Prostate gland (tissue), 2 donors: Measurements from ENCODE around the gene ADAMTS12. TPM values are rescaled to one million over a fixed set of nuclear protein-coding genes. Genes with fewer than 3 reads are reported as not detected.

Experiments used
- DNase-seq: peaks from one replicate; pipeline ENCODE4 v3.0.0-alpha.2; 2019; ENCODE audit warnings: low spot score
- H3K27ac ChIP-seq, 2 donors: fragments of 200-600 bp; sonication (generic); 2 replicates each; pipeline ENCODE4 v1.5.1; 2017 to 2019
- H3K27me3 ChIP-seq: fragments of 200-600 bp; sonication (generic); replicated peaks from 2 replicates; pipeline ENCODE4 v1.5.1; 2019; ENCODE audit not compliant: insufficient read depth
- H3K36me3 ChIP-seq, 2 donors: fragments of 200-600 bp; sonication (generic); 1 replicate in 1 of 2; 2 replicates in 1 of 2; pipeline versions ENCODE4 v1.5.1 to v1.8.1; 2017 to 2019
- H3K4me1 ChIP-seq: fragments of 200-600 bp; sonication (generic); replicated peaks from 2 replicates; pipeline ENCODE4 v1.5.1; 2019
- H3K4me3 ChIP-seq, 2 donors: fragments of 200-600 bp; sonication (generic); 2 replicates each; pipeline ENCODE4 v1.5.1; 2017 to 2019
- H3K9me3 ChIP-seq: fragments of 200-600 bp; sonication (generic); 2 replicates; pipeline ENCODE4 v1.5.1; 2017
- POLR2A ChIP-seq: fragments of 450-650 bp; IDR thresholded peaks from one replicate; pipeline ENCODE4 v1.6.1; 2016; ENCODE audit warnings: antibody characterized with exemption, mild to moderate bottlenecking
- POLR2AphosphoS5 ChIP-seq: sonication (generic); formaldehyde crosslinking; IDR thresholded peaks from one replicate; pipeline ENCODE4 v1.6.1; 2017; ENCODE audit warnings: antibody characterized with exemption
- WGBS: methylation state at CpG from one replicate; pipeline ENCODE4 v1.1.5; 2018; 5-methylcytosine and 5-hydroxymethylcytosine counted together
- intact Hi-C: fragments of 100-400 bp; cut with DNase I; formaldehyde crosslinking; loops from one replicate; pipeline ENCODE4 v1.14.2; 2022
- total RNA-seq, 2 donors: library from RNA; depleted of rRNA; stranded (reverse); fragments of >200 nt; gene quantifications; one replicate each; pipeline ENCODE4 v1.1.0, GENCODE V29; 2016
- TF ChIP-seq, protein P1 (sequence below), 4 experiments: fragments of 200-600 bp in 2 of 4; fragments of 450-650 bp in 2 of 4; sonication (generic) in 2 of 4; IDR thresholded peaks; 1 replicate in 3 of 4; 2 replicates in 1 of 4; pipeline ENCODE4 v1.5.1; 2016 to 2019; ENCODE audit warnings: antibody characterized with exemption in 4 of 4, mild to moderate bottlenecking in 2 of 4, moderate library complexity in 2 of 4

Gene ADAMTS12
- total RNA-seq, 2 donors from 2014 or later: 0.09 to 3.7 TPM

DNA sequence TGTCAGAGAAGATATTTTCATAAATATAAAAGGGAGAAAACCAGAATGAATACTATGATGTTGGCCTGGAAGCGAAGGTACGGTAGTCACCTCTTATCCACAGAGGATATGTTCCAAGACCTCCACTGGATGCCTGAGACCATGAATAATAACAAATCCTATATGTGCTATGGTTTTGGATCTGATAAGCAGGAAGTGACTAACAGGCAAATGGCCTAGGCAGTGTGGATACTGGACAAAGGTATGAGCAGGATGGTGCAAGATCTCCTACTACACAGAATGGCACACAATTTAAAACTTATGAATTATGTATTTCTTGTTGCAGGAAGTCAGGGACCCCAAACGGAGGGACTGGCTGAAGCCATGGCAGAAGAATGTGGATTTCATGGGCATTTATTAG, 48.2 kb downstream of the ADAMTS12 start:
- 98% methylated on average over 3 of the region's 3 CpGs for WGBS
- H3K36me3 ChIP-seq: no peaks in the 10 kb centered on the region
- no peak overlapping the region for H3K27ac ChIP-seq
- H3K27me3 ChIP-seq: no peaks in the 10 kb centered on the region
- DNase-seq: no peak
- no peaks in the 10 kb centered on the region for H3K9me3 ChIP-seq
- TF ChIP-seq POLR2AphosphoS5: no peak
- H3K4me1 ChIP-seq: no peaks in the 10 kb centered on the region
- no peak overlapping the region for H3K4me3 ChIP-seq
- intact Hi-C loops: no loop called here

GRCh38 chr5:33842456-33842855, 49.3 kb downstream of the ADAMTS12 start:
- Histone ChIP-seq H3K9me3 (no peaks in the 10 kb centered on the region), H3K4me3 (no peak overlapping the region), H3K4me1 (no peaks in the 10 kb centered on the region), H3K36me3 (no peaks in the 10 kb centered on the region), H3K27me3 (no peaks in the 10 kb centered on the region), H3K27ac (no peak overlapping the region)
- intact Hi-C loops: no loop called here
- TF ChIP-seq, protein P1, sequence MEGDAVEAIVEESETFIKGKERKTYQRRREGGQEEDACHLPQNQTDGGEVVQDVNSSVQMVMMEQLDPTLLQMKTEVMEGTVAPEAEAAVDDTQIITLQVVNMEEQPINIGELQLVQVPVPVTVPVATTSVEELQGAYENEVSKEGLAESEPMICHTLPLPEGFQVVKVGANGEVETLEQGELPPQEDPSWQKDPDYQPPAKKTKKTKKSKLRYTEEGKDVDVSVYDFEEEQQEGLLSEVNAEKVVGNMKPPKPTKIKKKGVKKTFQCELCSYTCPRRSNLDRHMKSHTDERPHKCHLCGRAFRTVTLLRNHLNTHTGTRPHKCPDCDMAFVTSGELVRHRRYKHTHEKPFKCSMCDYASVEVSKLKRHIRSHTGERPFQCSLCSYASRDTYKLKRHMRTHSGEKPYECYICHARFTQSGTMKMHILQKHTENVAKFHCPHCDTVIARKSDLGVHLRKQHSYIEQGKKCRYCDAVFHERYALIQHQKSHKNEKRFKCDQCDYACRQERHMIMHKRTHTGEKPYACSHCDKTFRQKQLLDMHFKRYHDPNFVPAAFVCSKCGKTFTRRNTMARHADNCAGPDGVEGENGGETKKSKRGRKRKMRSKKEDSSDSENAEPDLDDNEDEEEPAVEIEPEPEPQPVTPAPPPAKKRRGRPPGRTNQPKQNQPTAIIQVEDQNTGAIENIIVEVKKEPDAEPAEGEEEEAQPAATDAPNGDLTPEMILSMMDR (IDR thresholded peaks at IDR 0.05): no peak
- TF ChIP-seq POLR2A: no peak
- TF ChIP-seq POLR2AphosphoS5: no peak
- DNase-seq: no peak
- WGBS: 93% methylated on average over 2 of the region's 2 CpGs

DNA sequence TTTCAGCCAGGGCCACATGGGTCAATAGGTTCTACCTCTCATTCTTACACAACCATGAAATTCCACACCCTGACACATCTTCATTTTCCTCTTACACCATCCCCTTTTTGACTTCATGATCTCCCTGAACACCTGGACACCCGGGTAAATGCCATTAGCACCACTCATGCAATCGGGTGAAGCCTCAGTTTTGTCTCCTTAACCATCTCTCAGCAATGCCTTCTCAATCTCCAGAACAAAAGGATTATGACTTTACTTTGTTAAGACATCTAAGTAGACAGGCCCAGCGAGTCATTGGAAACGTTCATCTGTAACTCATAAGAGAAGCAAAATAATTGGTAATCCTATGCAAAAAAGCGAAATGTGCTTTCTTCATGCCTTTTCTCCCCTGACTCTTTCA, 49.9 kb downstream of the ADAMTS12 start:
- Histone ChIP-seq H3K27me3 (no peaks in the 10 kb centered on the region), H3K36me3 (no peaks in the 10 kb centered on the region), H3K27ac (no peak overlapping the region), H3K4me3 (no peak overlapping the region), H3K4me1 (no peaks in the 10 kb centered on the region), H3K9me3 (no peaks in the 10 kb centered on the region)
- intact Hi-C loops: no loop called here
- TF ChIP-seq, protein P1 (IDR thresholded peaks at IDR 0.05): no peak
- TF ChIP-seq POLR2A: no peak
- TF ChIP-seq POLR2AphosphoS5: no peak
- DNase-seq: no peak
- WGBS: 87% methylated on average over 5 of the region's 5 CpGs

GRCh38 chr5:33840927-33841547, 50.8 kb downstream of the ADAMTS12 start:
- Histone ChIP-seq H3K9me3 (no peaks in the 10 kb centered on the region), H3K36me3 (no peaks in the 10 kb centered on the region), H3K27me3 (no peaks in the 10 kb centered on the region), H3K27ac (no peak overlapping the region), H3K4me3 (no peak overlapping the region), H3K4me1 (no peaks in the 10 kb centered on the region)
- intact Hi-C loops: no loop called here
- no peak for DNase-seq
- TF ChIP-seq, protein P1 (IDR thresholded peaks at IDR 0.05): no peak
- TF ChIP-seq POLR2A: no peak
- no peak for TF ChIP-seq POLR2AphosphoS5

DNA sequence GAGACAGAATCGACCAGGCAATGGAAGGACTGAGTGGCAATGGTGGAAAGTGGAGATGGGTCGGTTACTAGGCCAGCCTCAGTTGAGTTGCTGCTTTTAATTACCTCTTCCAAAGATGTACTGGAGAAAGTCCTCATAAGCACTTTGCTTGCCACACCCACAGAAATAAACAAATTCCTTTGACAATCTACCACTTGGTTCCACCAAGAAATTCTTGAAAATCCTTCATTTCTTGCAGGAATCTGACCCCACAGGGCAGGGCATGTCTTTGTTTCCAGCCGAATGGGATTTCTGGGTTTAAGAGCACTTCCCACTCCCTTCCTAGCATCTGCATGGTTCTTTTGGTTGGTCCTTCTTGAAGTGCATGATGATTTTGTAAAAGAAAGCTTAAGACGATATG, 54.5 kb downstream of the ADAMTS12 start:
- no peaks in the 10 kb centered on the region for H3K9me3 ChIP-seq
- H3K4me1 ChIP-seq: no peaks in the 10 kb centered on the region
- H3K4me3 ChIP-seq: no peak overlapping the region
- DNase-seq: no peak
- H3K36me3 ChIP-seq: no peaks in the 10 kb centered on the region
- H3K27ac ChIP-seq: no peak overlapping the region
- 91% methylated on average over 4 of the region's 4 CpGs for WGBS
- no peaks in the 10 kb centered on the region for H3K27me3 ChIP-seq
- TF ChIP-seq POLR2AphosphoS5: no peak
- TF ChIP-seq, protein P1 (IDR thresholded peaks at IDR 0.05): no peak
- TF ChIP-seq POLR2A: no peak
- intact Hi-C loops: no loop called here
